Activated B cell treated with CpG ODN at 0.5 μM for 24 hours (primary cell): Measurements from ENCODE around the gene IDE. TPM values are rescaled to one million over a fixed set of nuclear protein-coding genes. Genes with fewer than 3 reads are reported as not detected.
"Not testable (repeated sequence)": the region's sequence is repeated elsewhere in the genome, so short reads cannot be mapped to it uniquely, and the experiment has no call there.

Source experiments
- ATAC-seq: fragments of 200-7000 bp; cut with Tn5 transposase; one replicate; pipeline ENCODE4 v1.10.0; 2021; ENCODE audit warnings: low read depth, mild to moderate bottlenecking, moderate library complexity
- CTCF ChIA-PET: fragments of 350-600 bp; sonication (Branson Sonifier 250); formaldehyde crosslinking; loops from one replicate; lab custom pipeline; 2021; ENCODE audit warnings: antibody characterized with exemption; lab: Charles Lee
- POLR2A ChIA-PET: fragments of 350-600 bp; sonication (Branson Sonifier 250); formaldehyde crosslinking; loops from one replicate; lab custom pipeline; 2021; ENCODE audit warnings: antibody characterized with exemption; lab: Charles Lee
- DNase-seq: peaks from one replicate; pipeline ENCODE4 v3.0.0; 2022
- H3K27ac Mint-ChIP-seq: one replicate; pipeline ENCODE4 v1.8.0; 2020; ENCODE audit warnings: mixed read lengths
- H3K27me3 Mint-ChIP-seq: one replicate; pipeline ENCODE4 v1.8.0; 2021; ENCODE audit warnings: mixed read lengths
- H3K36me3 Mint-ChIP-seq: one replicate; pipeline ENCODE4 v1.8.0; 2021; ENCODE audit warnings: low read depth, mixed read lengths
- H3K4me1 Mint-ChIP-seq: one replicate; pipeline ENCODE4 v1.8.0; 2021; ENCODE audit warnings: mixed read lengths
- H3K4me3 Mint-ChIP-seq: one replicate; pipeline ENCODE4 v1.8.0; 2020; ENCODE audit warnings: mild to moderate bottlenecking, mixed read lengths
- H3K9me3 Mint-ChIP-seq: one replicate; pipeline ENCODE4 v1.8.0; 2020; ENCODE audit warnings: mixed read lengths
- CTCF ChIP-seq: fragments of 200-600 bp; IDR thresholded peaks from one replicate; pipeline ENCODE4 v1.8.0; 2022; ENCODE audit warnings: antibody characterized with exemption, mild to moderate bottlenecking
- intact Hi-C: fragments of 100-400 bp; cut with micrococcal nuclease; formaldehyde crosslinking; loops from one replicate; pipeline ENCODE4 v1.15.1; 2024
- total RNA-seq: library from RNA; stranded (reverse); gene quantifications from 2 replicates; pipeline ENCODE4 v1.2.3, GENCODE V29; 2022

IDE gene
- total RNA-seq, 1 donor from 2014 or later: 39.2 TPM

GRCh38 chr10:92590623-92591549, 17.0 kb upstream of the IDE start:
- no peaks in the 10 kb centered on the region for H3K9me3 Mint-ChIP-seq
- TF ChIP-seq CTCF: no peak
- peak overlapping the region; percentile 96 for H3K4me3 Mint-ChIP-seq
- ChIA-PET POLR2A (interaction anchor here (0.5 to 3.5 kb wide), 33 partner anchors 9 to 1390 kb away, joined by 3 to 85 read pairs (median 4); partner anchors contain the start of genes CPEB3, EXOC6, HHEX and IDE), CTCF (interaction anchor here (0.8 to 2.5 kb wide), 16 partner anchors 9 to 311 kb away, joined by 3 to 14 read pairs (median 4); partner anchors contain the start of genes EXOC6, HHEX and IDE)
- H3K27ac Mint-ChIP-seq: peak overlapping the region; percentile 99
- ATAC-seq: peak; percentile 3
- peak; percentile 27 for DNase-seq
- peaks cover 33% of the 10 kb centered on the region for H3K4me1 Mint-ChIP-seq
- peaks cover 5% of the 10 kb centered on the region for H3K36me3 Mint-ChIP-seq
- intact Hi-C loops: loop anchor here (1.0 to 5.0 kb wide), 13 partner anchors 17 to 1111 kb away; partner anchors contain the start of genes BTAF1, CEP55, CPEB3 and EXOC6
- H3K27me3 Mint-ChIP-seq: no peaks in the 10 kb centered on the region

GRCh38 chr10:92582347-92582746, 8.5 kb upstream of the IDE start:
- DNase-seq, H3K27me3 Mint-ChIP-seq, intact Hi-C loops, H3K4me3 Mint-ChIP-seq, H3K27ac Mint-ChIP-seq, H3K4me1 Mint-ChIP-seq, H3K9me3 Mint-ChIP-seq, ATAC-seq, H3K36me3 Mint-ChIP-seq: not testable (repeated sequence)
- ChIA-PET POLR2A (interaction anchor here (0.9 kb wide), 1 partner anchor 9 kb away, joined by 3 read pairs; no protein-coding TSS in a partner anchor), CTCF (interaction anchor here (0.6 kb wide), 1 partner anchor 18 kb away, joined by 3 read pairs; no protein-coding TSS in a partner anchor)

- DNase-seq: no peak
- Mint-ChIP-seq H3K4me1 (peaks cover 32% of the 10 kb centered on the region), H3K36me3 (no peaks in the 10 kb centered on the region), H3K27ac (no peak overlapping the region), H3K27me3 (no peaks in the 10 kb centered on the region), H3K9me3 (no peaks in the 10 kb centered on the region), H3K4me3 (no peak overlapping the region)
- ATAC-seq: no peak
- POLR2A ChIA-PET: interaction anchor here (1.1 kb wide), 1 partner anchor 15 kb away, joined by 4 read pairs; no protein-coding TSS in a partner anchor
- no peak for TF ChIP-seq CTCF
- intact Hi-C loops: loop anchor here (2.0 kb wide), 1 partner anchor 273 kb away; the partner anchor contains the start of gene EXOC6
- CTCF ChIA-PET: interaction anchor here (12.9 kb wide), 1 partner anchor 57 kb away, joined by 143 read pairs; no protein-coding TSS in a partner anchor
These were observed 2.1 kb upstream of the IDE start for GRCh38 chr10:92575961-92576360.

- ATAC-seq (peak; percentile 31), DNase-seq (no peak)
- no peak for TF ChIP-seq CTCF
- Mint-ChIP-seq H3K4me1 (peaks cover 35% of the 10 kb centered on the region), H3K4me3 (peak overlapping the region; percentile 88), H3K36me3 (no peaks in the 10 kb centered on the region), H3K9me3 (no peaks in the 10 kb centered on the region), H3K27me3 (no peaks in the 10 kb centered on the region), H3K27ac (peak overlapping the region; percentile 85)
- ChIA-PET POLR2A (interaction anchor here (0.6 to 4.4 kb wide), 11 partner anchors 10 to 487 kb away, joined by 3 to 49 read pairs (median 6); partner anchors contain the start of genes CPEB3, KIF11 and MARCHF5), CTCF (interaction anchor here (0.8 to 12.9 kb wide), 11 partner anchors 11 to 309 kb away, joined by 3 to 143 read pairs (median 4); no protein-coding TSS in a partner anchor)
- intact Hi-C loops: loop anchor here (1.0 to 5.0 kb wide), 8 partner anchors 17 to 777 kb away; partner anchors contain the start of genes CPEB3, EXOC6, MARCHF5 and TNKS2
These were observed 812 bp upstream of the IDE start for GRCh38 chr10:92574548-92575261.
